ENCODE results near the gene ATP6V1C2. TPM values are rescaled to one million over a fixed set of nuclear protein-coding genes. Genes with fewer than 3 reads are reported as not detected.
"Not testable (repeated sequence)": the region's sequence is repeated elsewhere in the genome, so short reads cannot be mapped to it uniquely, and the experiment has no call there.

Gene ATP6V1C2
- polyA plus RNA-seq, 1 donor = 8.1 TPM

DNA sequence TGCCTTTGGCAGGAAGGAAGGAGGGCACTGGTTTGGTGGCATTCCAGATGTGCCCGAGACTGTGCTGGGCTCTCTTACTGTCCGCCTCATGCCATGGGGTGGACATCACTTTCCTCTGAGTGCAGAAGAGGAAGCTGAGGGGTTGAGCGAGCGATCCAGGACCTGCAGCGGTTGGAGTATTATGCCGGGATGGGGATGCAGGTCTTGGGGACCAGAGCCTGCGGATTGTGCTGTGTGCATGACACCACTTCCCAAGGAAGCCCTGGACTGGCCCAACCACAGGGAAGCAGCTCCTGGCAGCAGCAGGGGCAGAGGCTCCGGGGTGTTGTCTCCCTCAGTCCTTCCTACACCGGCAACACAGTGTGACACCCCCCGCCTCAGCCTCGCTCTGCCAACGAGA, 44.5 kb downstream of the ATP6V1C2 start:
- DNase-seq = no peak

DNA sequence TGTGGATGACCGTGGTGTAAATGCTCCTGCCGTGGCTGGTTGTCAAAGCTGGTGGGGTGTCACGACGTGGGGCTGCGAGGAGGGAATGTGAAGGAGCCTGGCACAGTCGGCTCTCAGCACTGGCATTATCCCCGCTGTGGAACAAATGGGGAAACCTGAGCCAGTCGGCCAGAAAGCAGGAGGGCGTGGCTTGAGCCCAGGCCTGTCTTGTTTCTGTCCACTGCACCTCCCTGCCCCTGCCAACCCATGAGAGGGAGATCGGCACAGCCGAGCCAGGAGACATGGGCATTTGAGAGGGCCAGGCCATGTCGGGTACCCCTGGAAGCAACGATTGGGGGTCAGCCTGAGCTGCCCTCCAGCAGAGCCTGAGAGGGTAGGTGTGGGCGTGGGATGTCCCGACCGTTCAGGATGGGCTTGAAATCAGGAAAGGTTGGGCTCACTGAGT, 46.7 kb downstream of the ATP6V1C2 start:
- no peak for DNase-seq

DNA sequence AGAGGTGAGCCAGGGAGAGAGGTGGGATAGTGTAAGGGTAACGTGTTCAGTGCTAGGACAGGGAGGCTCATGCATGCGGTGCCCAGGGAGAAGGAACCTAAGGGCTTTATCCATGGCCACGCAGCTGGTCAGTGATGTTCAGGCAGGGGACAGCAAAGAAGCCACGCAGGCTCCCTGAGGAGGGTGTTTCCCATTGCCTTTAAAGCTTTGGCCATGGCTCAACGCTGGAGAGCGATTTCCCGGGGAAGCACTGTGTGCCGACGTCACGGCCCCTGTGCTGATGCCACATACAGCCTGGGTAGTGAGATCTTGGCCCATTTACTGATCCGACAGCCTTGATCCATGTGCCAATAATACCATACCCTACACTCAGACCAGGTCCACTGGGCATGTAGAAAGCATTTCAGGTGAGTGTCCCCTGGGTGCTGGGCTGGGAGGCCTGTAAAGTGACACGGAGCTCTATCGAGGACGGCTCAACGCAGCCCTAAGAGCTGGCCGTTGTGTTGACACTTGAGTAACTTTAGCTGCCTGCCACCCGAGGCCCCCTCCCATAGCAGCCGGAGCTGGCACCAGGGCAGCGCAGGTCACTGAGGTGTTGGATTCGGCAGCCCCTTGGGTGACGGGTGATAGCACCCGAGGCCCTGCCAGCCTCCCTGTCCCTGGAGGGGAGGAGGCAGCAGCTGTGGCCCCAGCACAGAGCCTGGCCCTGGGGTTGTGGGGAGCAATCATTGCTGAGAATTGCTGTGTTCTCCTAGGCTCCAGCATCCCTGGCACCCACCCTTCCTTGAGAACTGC, 49.7 kb downstream of the ATP6V1C2 start:
- no peak for DNase-seq

DNA sequence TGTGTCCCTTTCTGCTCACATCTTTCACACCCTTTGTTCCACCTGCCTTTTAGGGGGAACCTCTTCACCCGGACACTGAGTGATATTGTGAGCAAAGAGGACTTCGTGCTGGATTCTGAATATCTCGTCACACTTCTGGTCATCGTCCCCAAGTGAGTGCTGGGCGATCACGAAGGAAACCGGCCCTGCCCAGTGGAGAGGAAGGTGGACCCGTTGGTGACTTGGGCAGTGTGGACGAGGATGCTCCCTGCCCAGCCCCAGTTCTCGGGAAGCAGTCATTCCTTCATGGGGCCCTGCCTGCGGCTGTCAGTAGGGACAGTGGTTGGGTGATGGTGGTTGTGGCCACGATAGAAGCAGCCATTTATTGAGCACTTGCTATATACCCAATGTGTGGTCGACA, 50.4 kb downstream of the ATP6V1C2 start:
- no peak for DNase-seq

DNA sequence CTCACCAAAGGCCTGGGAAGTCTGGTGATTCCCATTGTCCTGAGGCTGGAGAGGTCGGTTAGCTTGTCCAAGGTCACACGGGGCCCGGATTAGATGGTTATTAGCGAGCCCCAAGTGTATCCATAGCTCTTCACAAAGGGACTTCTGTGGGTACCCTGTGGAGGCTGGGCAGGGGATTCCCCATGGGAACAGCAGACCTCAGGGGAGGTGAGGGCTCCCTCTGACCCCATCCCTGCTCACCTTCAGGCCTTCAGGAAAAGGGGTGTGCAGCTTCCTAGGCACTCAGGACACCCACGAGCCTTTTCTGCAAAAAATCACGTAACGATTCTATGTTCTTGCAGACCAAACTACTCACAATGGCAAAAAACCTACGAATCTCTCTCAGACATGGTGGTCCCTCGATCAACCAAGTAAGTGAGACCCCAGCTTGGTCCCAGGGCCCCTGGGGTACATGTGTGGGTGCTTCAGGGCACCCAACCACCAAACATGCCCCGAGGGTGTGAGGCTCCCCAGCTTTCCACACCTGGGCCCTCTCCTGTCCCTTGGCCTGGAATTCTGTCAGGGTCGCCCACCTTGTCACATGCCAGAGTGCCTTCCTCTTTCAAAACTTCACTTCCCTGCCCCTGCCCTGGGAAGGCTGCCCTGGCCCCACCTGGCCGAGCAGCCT, 50.9 kb downstream of the ATP6V1C2 start:
- DNase-seq = no peak

DNA sequence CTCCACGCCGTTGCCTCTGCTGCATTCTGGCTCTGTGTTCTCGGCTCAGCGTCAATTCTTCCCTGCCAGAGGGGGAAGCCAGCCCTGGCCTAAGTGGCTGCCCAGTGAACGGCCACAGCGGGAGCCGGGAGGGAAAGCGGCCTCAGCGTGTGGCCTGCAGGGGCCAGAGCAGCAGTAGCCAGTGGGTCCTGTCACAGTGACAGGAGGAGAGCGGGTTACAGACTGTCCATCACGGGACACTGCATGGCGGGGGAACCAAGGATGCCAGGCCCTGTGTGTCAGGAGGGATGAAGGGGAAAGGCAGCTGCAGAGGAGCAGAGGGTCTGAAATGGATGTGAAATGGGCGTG, 51.4 kb downstream of the ATP6V1C2 start:
- no peak for DNase-seq

- DNase-seq = no peak
Measured at GRCh38 chr2:10773821-10774341, 52.5 kb downstream of the ATP6V1C2 start.

DNA sequence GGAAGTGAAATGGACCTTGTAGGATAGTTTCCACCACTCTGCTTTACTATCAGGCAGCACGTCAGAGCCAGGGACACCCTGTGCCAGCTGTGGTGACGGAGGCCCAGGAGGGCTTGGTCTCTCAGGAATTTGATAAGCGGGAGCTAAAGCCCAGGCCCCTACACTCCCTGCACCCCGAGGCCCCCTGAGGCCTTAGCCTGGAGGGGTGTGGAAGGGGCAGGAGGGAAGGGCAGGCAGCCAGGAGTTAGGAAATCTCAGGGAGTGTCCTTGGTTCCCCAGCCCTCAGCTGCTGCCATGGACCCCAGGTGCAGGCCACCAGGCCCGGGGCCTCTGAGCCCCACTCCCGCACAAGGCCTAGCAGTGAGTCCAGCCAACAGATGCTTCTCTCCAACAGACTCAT, 53.0 kb downstream of the ATP6V1C2 start:
- DNase-seq = no peak

DNA sequence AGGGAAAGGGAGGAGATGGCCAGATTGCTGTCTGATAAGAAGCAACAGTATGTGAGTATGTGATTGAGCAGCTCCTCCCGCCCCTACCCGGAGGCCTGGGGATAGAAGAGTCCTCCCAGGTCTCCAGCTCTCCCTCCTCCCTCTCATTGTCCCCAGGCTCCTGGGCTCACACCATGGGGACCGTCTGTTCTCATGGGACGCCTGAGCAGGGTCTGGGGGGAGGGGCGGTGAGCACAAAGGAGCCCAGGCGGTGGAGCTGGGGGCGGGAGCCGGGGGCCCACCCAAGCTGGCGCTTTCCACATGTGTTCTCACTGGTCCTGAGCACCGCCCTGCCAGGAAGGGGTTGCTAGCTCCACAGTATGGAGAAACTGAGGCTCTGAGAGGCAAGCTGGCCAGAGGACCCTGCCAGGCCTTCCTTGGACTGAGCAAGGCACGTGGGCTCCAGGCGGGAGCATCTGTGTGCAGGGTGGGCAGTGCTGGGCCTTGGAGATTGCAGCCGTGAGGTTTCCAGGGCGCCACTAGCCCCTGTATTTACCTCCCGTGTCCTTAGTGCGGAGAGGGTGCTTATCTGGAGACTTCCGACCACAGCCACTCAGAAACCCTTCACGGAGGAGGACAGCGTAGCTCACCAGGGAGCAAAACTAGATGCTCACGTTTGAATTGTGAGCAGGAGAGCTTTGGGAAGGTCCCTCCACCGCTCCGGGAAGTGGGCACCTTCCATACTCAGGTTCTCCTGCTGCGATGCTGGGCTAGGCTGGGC, 53.8 kb downstream of the ATP6V1C2 start:
- no peak for DNase-seq

- no peak for DNase-seq
Measured at GRCh38 chr2:10775831-10776230, 54.4 kb downstream of the ATP6V1C2 start.

GRCh38 chr2:10776231-10776977, 55.0 kb downstream of the ATP6V1C2 start:
- no peak for DNase-seq

- DNase-seq = no peak
Measured at GRCh38 chr2:10777111-10777841, 55.8 kb downstream of the ATP6V1C2 start.

DNA sequence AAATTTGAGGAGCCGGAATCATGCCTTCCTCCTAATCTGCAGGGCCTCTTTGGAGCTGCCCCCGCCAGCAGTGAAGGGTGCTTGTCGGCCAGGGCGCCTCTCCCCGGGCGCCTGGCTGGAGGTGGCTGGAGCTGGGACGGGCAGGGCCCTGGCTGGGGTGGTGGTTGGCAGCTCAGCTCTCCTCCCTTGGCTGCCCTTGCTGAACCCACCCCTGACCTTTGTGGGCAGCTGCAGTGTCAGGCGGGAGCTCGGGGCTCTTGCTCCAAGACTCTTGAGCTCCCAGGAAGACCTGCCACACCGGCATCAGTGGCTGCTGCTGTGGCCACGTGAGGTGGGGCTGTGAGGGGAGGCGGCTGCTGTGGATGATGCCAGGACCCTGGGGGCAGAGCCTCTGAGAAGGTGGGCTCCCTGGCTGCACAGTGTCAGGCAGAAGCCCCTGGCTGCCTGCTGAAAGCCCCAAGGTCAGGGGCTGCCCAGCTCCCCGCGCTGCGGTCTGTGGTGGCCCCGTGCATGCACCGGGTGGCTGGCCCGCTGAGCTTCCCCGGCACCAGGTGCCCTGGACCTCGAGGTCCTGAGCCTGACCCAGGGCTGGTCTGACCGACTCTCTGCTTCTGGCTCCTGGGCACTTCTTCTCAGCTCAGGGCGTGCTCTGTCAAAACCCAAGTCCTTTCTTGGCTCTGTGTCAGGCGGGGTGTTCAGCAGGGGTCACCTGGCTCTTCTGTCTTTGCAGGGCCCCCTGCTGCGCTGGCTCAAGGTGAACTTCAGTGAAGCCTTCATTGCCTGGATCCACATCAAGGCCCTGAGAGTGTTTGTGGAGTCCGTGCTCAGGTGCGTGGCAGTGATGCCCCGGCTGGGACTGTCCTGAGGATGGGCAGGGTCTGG, 56.7 kb downstream of the ATP6V1C2 start:
- no peak for DNase-seq

DNA sequence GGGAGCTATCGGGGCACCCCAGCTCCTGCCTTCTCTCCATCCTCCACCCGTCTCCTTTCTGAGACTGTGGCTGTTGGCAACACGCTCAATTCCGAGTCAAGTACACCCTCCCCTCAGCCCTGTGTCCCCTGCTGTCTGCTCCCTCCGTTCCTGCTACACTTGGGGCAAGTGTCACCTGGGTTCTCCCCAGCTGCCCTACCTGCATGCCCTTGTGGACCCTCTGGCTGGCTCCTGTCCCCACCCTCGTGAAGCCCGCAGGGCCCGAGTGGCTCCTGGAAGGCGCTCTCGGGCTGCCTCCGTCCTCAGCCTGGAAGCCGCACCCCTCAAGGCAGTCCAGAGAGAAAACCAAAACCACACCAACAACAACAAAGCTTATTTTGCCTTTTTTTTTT, 57.3 kb downstream of the ATP6V1C2 start:
- no peak for DNase-seq

- no peak for DNase-seq
Measured at GRCh38 chr2:10779776-10780490, 58.5 kb downstream of the ATP6V1C2 start.

GRCh38 chr2:10780491-10780820, 59.0 kb downstream of the ATP6V1C2 start:
- no peak for DNase-seq

- not testable (repeated sequence) for DNase-seq
Measured at GRCh38 chr2:10780821-10781220, 59.4 kb downstream of the ATP6V1C2 start.

- DNase-seq = no peak
Measured at GRCh38 chr2:10781746-10782145, 60.3 kb downstream of the ATP6V1C2 start.

- DNase-seq = no peak
Measured at GRCh38 chr2:10783421-10783820, 62.0 kb downstream of the ATP6V1C2 start.

DNA sequence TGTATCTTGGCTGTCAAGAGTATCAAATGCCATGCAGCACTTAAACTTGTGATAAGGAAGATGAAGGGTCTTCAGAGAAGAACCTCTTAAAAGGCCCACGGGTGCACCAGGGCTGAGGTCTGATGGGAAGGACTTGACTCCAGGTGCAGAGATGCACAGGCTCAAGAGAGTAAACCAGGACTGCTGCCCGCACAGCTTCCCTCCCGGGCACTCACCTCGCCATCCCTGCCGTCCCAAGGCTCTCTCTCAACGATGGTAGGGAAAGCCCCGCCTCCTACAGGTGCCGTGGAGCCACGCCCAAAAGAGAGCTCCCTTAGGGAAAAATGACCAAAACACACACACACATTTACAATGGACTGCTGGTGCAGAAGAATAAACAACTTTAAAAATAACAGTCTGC, 63.3 kb downstream of the ATP6V1C2 start:
- DNase-seq = no peak

Data from left kidney (tissue), 2 donors.